ENCODE results near the gene BTBD9.

The BTBD9 gene

GRCh38 chr6:38452816-38453660 is 186.7 kb downstream of the BTBD9 start:
- Histone ChIP-seq H3K27ac (ENCODE audit: low read depth, low read length) (no peak overlapping the region), H3K4me1 (ENCODE audit: control insufficient read depth in 5 of 5, insufficient read depth in 5 of 5, low read length in 5 of 5) (no peaks in the 10 kb centered on the region), H3K9me3 (ENCODE audit: control insufficient read depth in 5 of 5, low read length in 5 of 5) (no peaks in the 10 kb centered on the region), H3K4me3 (ENCODE audit: low read depth in 1 of 5, low read length in 5 of 5) (no peak overlapping the region), H3K27me3 (ENCODE audit: control insufficient read depth in 5 of 5, insufficient read depth in 4 of 5, low read length in 5 of 5) (no peaks in the 10 kb centered on the region), H3K9ac (ENCODE audit: low read length in 5 of 5) (no peak overlapping the region), H3K36me3 (ENCODE audit: control insufficient read depth in 5 of 5, insufficient read depth in 5 of 5, low read length in 5 of 5) (no peaks in the 10 kb centered on the region)

- Histone ChIP-seq H3K9ac (ENCODE audit: low read length in 5 of 5) (no peak overlapping the region), H3K9me3 (ENCODE audit: control insufficient read depth in 5 of 5, low read length in 5 of 5) (no peaks in the 10 kb centered on the region), H3K27ac (ENCODE audit: low read depth, low read length) (no peak overlapping the region), H3K4me3 (ENCODE audit: low read depth in 1 of 5, low read length in 5 of 5) (no peak overlapping the region), H3K4me1 (ENCODE audit: control insufficient read depth in 5 of 5, insufficient read depth in 5 of 5, low read length in 5 of 5) (peaks cover 0 to 5% (median 1%) of the 10 kb centered on the region in 5 donors), H3K27me3 (ENCODE audit: control insufficient read depth in 5 of 5, insufficient read depth in 4 of 5, low read length in 5 of 5) (no peaks in the 10 kb centered on the region), H3K36me3 (ENCODE audit: control insufficient read depth in 5 of 5, insufficient read depth in 5 of 5, low read length in 5 of 5) (no peaks in the 10 kb centered on the region)
Measured at GRCh38 chr6:38450717-38451116, 189.0 kb downstream of the BTBD9 start.

DNA sequence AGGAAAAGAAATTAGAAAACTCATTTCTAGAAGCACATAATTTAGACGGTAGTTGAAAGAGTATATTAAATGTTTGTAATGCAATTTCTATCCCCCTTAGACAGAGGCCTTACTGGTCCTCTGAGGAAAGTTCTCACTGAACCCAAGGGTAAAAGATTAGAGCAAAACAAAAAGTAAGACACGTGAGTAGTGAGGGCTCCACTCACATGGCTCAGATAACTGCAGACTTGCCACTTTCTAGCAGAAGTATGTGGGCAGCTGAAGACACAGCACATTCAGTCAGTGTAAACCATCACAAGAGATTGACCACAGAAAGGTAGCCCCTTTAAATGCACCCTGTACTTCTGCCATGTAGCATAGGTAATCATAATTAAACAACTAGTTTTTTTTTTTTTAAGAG is 193.8 kb downstream of the BTBD9 start:
- Histone ChIP-seq H3K9me3 (ENCODE audit: control insufficient read depth in 5 of 5, low read length in 5 of 5) (no peaks in the 10 kb centered on the region), H3K4me1 (ENCODE audit: control insufficient read depth in 5 of 5, insufficient read depth in 5 of 5, low read length in 5 of 5) (peaks cover 0 to 20% (median 8%) of the 10 kb centered on the region in 5 donors), H3K9ac (ENCODE audit: low read length in 5 of 5) (no peak overlapping the region), H3K27ac (ENCODE audit: low read depth, low read length) (no peak overlapping the region), H3K4me3 (ENCODE audit: low read depth in 1 of 5, low read length in 5 of 5) (no peak overlapping the region), H3K36me3 (ENCODE audit: control insufficient read depth in 5 of 5, insufficient read depth in 5 of 5, low read length in 5 of 5) (no peaks in the 10 kb centered on the region), H3K27me3 (ENCODE audit: control insufficient read depth in 5 of 5, insufficient read depth in 4 of 5, low read length in 5 of 5) (no peaks in the 10 kb centered on the region)

DNA sequence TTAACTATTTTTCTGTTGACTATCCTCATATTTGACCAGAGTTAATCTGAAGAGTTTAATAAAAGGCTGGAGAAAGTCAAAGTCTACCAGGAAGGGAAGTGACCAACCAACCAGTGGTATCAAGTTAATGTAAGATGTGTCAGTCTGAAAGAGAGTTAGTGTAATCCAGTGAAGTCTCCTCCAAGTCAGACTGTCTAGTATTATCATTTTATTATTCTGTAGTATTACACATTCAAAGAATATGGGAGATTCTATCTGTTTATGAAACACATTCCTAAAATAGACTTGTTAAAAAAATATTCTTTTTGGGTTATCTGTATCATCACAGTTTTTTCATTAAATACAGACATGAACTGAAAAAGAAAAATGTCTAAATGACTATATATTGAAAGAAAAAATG is 194.4 kb downstream of the BTBD9 start:
- Histone ChIP-seq H3K9ac (ENCODE audit: low read length in 5 of 5) (no peak overlapping the region), H3K4me1 (ENCODE audit: control insufficient read depth in 5 of 5, insufficient read depth in 5 of 5, low read length in 5 of 5) (peaks cover 0 to 21% (median 8%) of the 10 kb centered on the region in 5 donors), H3K4me3 (ENCODE audit: low read depth in 1 of 5, low read length in 5 of 5) (no peak overlapping the region), H3K36me3 (ENCODE audit: control insufficient read depth in 5 of 5, insufficient read depth in 5 of 5, low read length in 5 of 5) (no peaks in the 10 kb centered on the region), H3K27ac (ENCODE audit: low read depth, low read length) (no peak overlapping the region), H3K27me3 (ENCODE audit: control insufficient read depth in 5 of 5, insufficient read depth in 4 of 5, low read length in 5 of 5) (no peaks in the 10 kb centered on the region), H3K9me3 (ENCODE audit: control insufficient read depth in 5 of 5, low read length in 5 of 5) (no peaks in the 10 kb centered on the region)

DNA sequence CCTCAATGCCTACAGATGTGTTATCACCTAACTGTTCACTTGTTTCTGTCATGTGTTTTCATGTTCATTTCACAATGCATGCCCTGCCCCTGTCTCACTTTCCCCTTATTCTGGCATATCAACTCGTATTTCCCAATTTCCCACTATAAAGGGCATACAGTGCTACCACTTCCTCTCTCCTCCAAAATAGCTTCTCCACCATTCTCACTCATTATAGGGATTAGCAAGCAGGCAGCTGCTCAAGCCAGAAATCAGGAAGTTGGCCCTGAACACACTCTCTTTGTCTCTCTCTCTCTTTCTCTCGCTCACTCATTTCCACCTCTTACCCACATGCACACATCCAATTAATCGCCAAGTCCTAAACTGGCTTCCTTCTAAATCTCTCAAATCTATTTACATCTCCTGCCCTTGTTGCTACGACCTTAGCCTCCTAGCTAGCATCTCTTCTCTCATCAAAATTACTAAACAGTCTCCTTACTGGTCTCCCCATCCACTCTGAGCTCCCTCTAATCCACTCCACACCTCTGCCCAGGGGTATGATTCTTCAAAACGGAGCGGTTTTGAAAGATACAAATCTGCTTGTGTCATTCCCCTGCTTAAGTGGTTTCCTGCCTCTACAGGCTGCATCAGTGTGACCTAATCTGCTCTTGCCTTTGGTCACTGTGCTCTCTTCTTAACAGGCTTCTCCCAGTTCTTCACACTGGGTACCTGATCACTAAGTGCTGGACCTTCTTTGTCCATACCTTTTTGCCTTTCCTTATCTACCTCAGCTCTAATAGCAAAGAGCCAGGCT is 196.2 kb downstream of the BTBD9 start:
- no peaks in the 10 kb centered on the region for H3K27me3 ChIP-seq (ENCODE audit: control insufficient read depth in 5 of 5, insufficient read depth in 4 of 5, low read length in 5 of 5)
- H3K9me3 ChIP-seq (ENCODE audit: control insufficient read depth in 5 of 5, low read length in 5 of 5): no peaks in the 10 kb centered on the region
- no peak overlapping the region for H3K27ac ChIP-seq (ENCODE audit: low read depth, low read length)
- H3K4me1 ChIP-seq (ENCODE audit: control insufficient read depth in 5 of 5, insufficient read depth in 5 of 5, low read length in 5 of 5): peaks cover 0 to 21% (median 8%) of the 10 kb centered on the region in 5 donors
- H3K9ac ChIP-seq (ENCODE audit: low read length in 5 of 5): no peak overlapping the region
- no peak overlapping the region for H3K4me3 ChIP-seq (ENCODE audit: low read depth in 1 of 5, low read length in 5 of 5)
- H3K36me3 ChIP-seq (ENCODE audit: control insufficient read depth in 5 of 5, insufficient read depth in 5 of 5, low read length in 5 of 5): no peaks in the 10 kb centered on the region

GRCh38 chr6:38438097-38438496 is 201.6 kb downstream of the BTBD9 start:
- H3K27me3 ChIP-seq (ENCODE audit: control insufficient read depth in 5 of 5, insufficient read depth in 4 of 5, low read length in 5 of 5): no peaks in the 10 kb centered on the region
- no peaks in the 10 kb centered on the region for H3K9me3 ChIP-seq (ENCODE audit: control insufficient read depth in 5 of 5, low read length in 5 of 5)
- H3K4me3 ChIP-seq (ENCODE audit: low read depth in 1 of 5, low read length in 5 of 5): no peak overlapping the region

DNA sequence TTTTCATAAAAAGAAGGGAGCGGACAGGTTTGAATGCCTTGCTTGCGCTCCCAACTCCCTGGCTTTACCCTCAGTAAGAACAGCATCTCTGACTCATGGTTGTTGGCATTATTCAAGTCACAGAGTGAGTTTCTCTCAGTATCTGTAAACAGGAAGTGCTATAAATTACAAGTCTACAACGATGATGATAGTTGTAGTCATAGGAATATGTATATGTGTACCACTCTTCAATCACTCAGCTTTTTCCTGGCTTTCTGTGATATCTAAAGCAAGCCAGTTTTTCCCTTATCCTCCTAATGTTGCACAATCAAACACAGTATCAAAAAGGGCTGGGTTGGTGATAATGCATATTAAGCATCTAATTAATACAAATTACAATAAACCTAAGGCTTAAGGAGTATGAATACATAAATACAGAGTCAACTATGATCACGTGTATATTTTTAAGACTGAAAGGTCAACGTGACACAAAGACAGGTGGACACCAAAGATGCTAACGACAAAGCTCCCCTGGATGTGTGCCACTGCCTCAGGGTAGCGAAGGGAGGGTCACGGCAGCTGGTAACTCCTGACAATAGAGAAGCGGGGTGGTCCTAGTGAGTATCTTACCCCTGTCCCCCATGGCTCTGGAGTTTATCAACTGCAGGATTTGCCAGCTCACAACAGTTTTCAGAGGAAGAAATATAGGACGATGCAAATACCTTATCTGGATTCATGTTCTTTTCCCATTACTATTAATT is 202.8 kb downstream of the BTBD9 start:
- Histone ChIP-seq H3K36me3 (ENCODE audit: control insufficient read depth in 5 of 5, insufficient read depth in 5 of 5, low read length in 5 of 5) (no peaks in the 10 kb centered on the region), H3K4me1 (ENCODE audit: control insufficient read depth in 5 of 5, insufficient read depth in 5 of 5, low read length in 5 of 5) (peaks cover 0 to 4% (median 0%) of the 10 kb centered on the region in 5 donors), H3K9me3 (ENCODE audit: control insufficient read depth in 5 of 5, low read length in 5 of 5) (peaks cover 0 to 3% (median 0%) of the 10 kb centered on the region in 5 donors), H3K27me3 (ENCODE audit: control insufficient read depth in 5 of 5, insufficient read depth in 4 of 5, low read length in 5 of 5) (no peaks in the 10 kb centered on the region), H3K4me3 (ENCODE audit: low read depth in 1 of 5, low read length in 5 of 5) (no peak overlapping the region), H3K9ac (ENCODE audit: low read length in 5 of 5) (no peak overlapping the region), H3K27ac (ENCODE audit: low read depth, low read length) (no peak overlapping the region)

More at GRCh38 chr6:38438097-38438496, 201.6 kb downstream of the BTBD9 start:
- Histone ChIP-seq H3K4me1 (ENCODE audit: control insufficient read depth in 5 of 5, insufficient read depth in 5 of 5, low read length in 5 of 5) (peaks cover 0 to 7% (median 0%) of the 10 kb centered on the region in 5 donors), H3K36me3 (ENCODE audit: control insufficient read depth in 5 of 5, insufficient read depth in 5 of 5, low read length in 5 of 5) (no peaks in the 10 kb centered on the region), H3K27ac (ENCODE audit: low read depth, low read length) (no peak overlapping the region), H3K9ac (ENCODE audit: low read length in 5 of 5) (no peak overlapping the region)

GRCh38 chr6:38435330-38435729 is 204.4 kb downstream of the BTBD9 start:
- Histone ChIP-seq H3K4me1 (ENCODE audit: control insufficient read depth in 5 of 5, insufficient read depth in 5 of 5, low read length in 5 of 5) (no peaks in the 10 kb centered on the region), H3K9ac (ENCODE audit: low read length in 5 of 5) (no peak overlapping the region), H3K4me3 (ENCODE audit: low read depth in 1 of 5, low read length in 5 of 5) (no peak overlapping the region), H3K9me3 (ENCODE audit: control insufficient read depth in 5 of 5, low read length in 5 of 5) (peaks cover 0 to 3% (median 0%) of the 10 kb centered on the region in 5 donors), H3K27me3 (ENCODE audit: control insufficient read depth in 5 of 5, insufficient read depth in 4 of 5, low read length in 5 of 5) (no peaks in the 10 kb centered on the region), H3K36me3 (ENCODE audit: control insufficient read depth in 5 of 5, insufficient read depth in 5 of 5, low read length in 5 of 5) (no peaks in the 10 kb centered on the region), H3K27ac (ENCODE audit: low read depth, low read length) (no peak overlapping the region)

- H3K27ac ChIP-seq (ENCODE audit: low read depth, low read length): no peak overlapping the region
- no peaks in the 10 kb centered on the region for H3K36me3 ChIP-seq (ENCODE audit: control insufficient read depth in 5 of 5, insufficient read depth in 5 of 5, low read length in 5 of 5)
- no peak overlapping the region for H3K9ac ChIP-seq (ENCODE audit: low read length in 5 of 5)
- peaks cover 0 to 3% (median 0%) of the 10 kb centered on the region in 5 donors for H3K9me3 ChIP-seq (ENCODE audit: control insufficient read depth in 5 of 5, low read length in 5 of 5)
- H3K4me3 ChIP-seq (ENCODE audit: low read depth in 1 of 5, low read length in 5 of 5): no peak overlapping the region
- no peaks in the 10 kb centered on the region for H3K27me3 ChIP-seq (ENCODE audit: control insufficient read depth in 5 of 5, insufficient read depth in 4 of 5, low read length in 5 of 5)
- no peaks in the 10 kb centered on the region for H3K4me1 ChIP-seq (ENCODE audit: control insufficient read depth in 5 of 5, insufficient read depth in 5 of 5, low read length in 5 of 5)
Measured at GRCh38 chr6:38434051-38434450, 205.7 kb downstream of the BTBD9 start.
